H9 (cell line): ENCODE results near the gene TEAD1. TPM values are rescaled to one million over a fixed set of nuclear protein-coding genes. Genes with fewer than 3 reads are reported as not detected.

ENCODE experiments used
- DNase-seq: peaks from one replicate; pipeline ENCODE4 v3.0.0-alpha.2; 2017
- H2AFZ ChIP-seq: one replicate; pipeline ENCODE4 v1.6.1; 2013; ENCODE audit warnings: mild to moderate bottlenecking, low read length, control low read depth, moderate library complexity
- H2AK5ac ChIP-seq: 2 replicates; pipeline ENCODE4 v1.6.1; 2013; ENCODE audit warnings: low read length, control low read depth, mixed read lengths; ENCODE audit not compliant: insufficient read length
- H2BK120ac ChIP-seq: one replicate; pipeline ENCODE4 v1.6.1; 2013; ENCODE audit warnings: low read depth, mild to moderate bottlenecking, low read length, control low read depth, inconsistent platforms; ENCODE audit not compliant: poor library complexity, severe bottlenecking
- H2BK12ac ChIP-seq: 2 replicates; pipeline ENCODE4 v1.6.1; 2013; ENCODE audit warnings: low read length, control low read depth, mixed read lengths, low read depth; ENCODE audit not compliant: insufficient read length
- H2BK15ac ChIP-seq: 2 replicates; pipeline ENCODE4 v1.6.1; 2013; ENCODE audit warnings: low read depth, low read length, control low read depth
- H2BK20ac ChIP-seq: one replicate; pipeline ENCODE4 v1.6.1; 2013; ENCODE audit warnings: low read depth, mild to moderate bottlenecking, low read length, control low read depth, inconsistent platforms; ENCODE audit not compliant: poor library complexity, severe bottlenecking
- H2BK5ac ChIP-seq: 2 replicates; pipeline ENCODE4 v1.6.1; 2013; ENCODE audit warnings: low read length, control low read depth, mixed read lengths; ENCODE audit not compliant: insufficient read length
- H3K14ac ChIP-seq: 2 replicates; pipeline ENCODE4 v1.6.1; 2013; ENCODE audit warnings: low read length, control low read depth; ENCODE audit not compliant: insufficient read depth
- H3K18ac ChIP-seq: 2 replicates; pipeline ENCODE4 v1.6.1; 2013; ENCODE audit warnings: low read depth, mild to moderate bottlenecking, mixed read lengths, low read length, control low read depth; ENCODE audit not compliant: insufficient read length
- H3K23ac ChIP-seq: 2 replicates; pipeline ENCODE4 v1.6.1; 2013; ENCODE audit warnings: low read length, control low read depth, mixed read lengths, low read depth; ENCODE audit not compliant: insufficient read length
- H3K23me2 ChIP-seq: 2 replicates; pipeline ENCODE4 v1.6.1; 2013; ENCODE audit warnings: low read depth, mild to moderate bottlenecking, mixed read lengths, low read length, control low read depth; ENCODE audit not compliant: insufficient read length, poor library complexity, severe bottlenecking
- H3K27ac ChIP-seq: 2 replicates; pipeline ENCODE4 v1.5.1; 2013; ENCODE audit warnings: low read length, control low read depth, mixed read lengths, low read depth; ENCODE audit not compliant: insufficient read length
- H3K27me3 ChIP-seq: 2 replicates; pipeline ENCODE4 v1.6.1; 2013; ENCODE audit warnings: low read length, control low read depth, inconsistent platforms; ENCODE audit not compliant: insufficient read depth
- H3K4ac ChIP-seq: 2 replicates; pipeline ENCODE4 v1.6.1; 2013; ENCODE audit warnings: low read depth, mild to moderate bottlenecking, control low read depth, inconsistent platforms, low read length, moderate library complexity
- H3K4me1 ChIP-seq: 2 replicates; pipeline ENCODE4 v1.6.1; 2013; ENCODE audit warnings: low read length, control low read depth, inconsistent platforms; ENCODE audit not compliant: insufficient read depth
- H3K4me2 ChIP-seq: 2 replicates; pipeline ENCODE4 v1.6.1; 2013; ENCODE audit warnings: low read length, control low read depth, mixed read lengths; ENCODE audit not compliant: insufficient read length, insufficient read depth
- H3K56ac ChIP-seq: 2 replicates; pipeline ENCODE4 v1.6.1; 2013; ENCODE audit warnings: low read depth, mild to moderate bottlenecking, mixed read lengths, low read length, control low read depth; ENCODE audit not compliant: insufficient read length
- H3K79me1 ChIP-seq: 2 replicates; pipeline ENCODE4 v1.6.1; 2013; ENCODE audit warnings: low read depth, mild to moderate bottlenecking, moderate library complexity, low read length, control low read depth, inconsistent platforms; ENCODE audit not compliant: insufficient read depth, poor library complexity, severe bottlenecking
- H3K79me2 ChIP-seq: 2 replicates; pipeline ENCODE4 v1.6.1; 2013; ENCODE audit warnings: low read length, control low read depth, inconsistent platforms; ENCODE audit not compliant: insufficient read depth
- H3K9ac ChIP-seq: 2 replicates; pipeline ENCODE4 v1.6.1; 2013; ENCODE audit warnings: low read length, control low read depth, mixed read lengths; ENCODE audit not compliant: insufficient read length; ENCODE audit errors: extremely low read depth
- H3K9me3 ChIP-seq: one replicate; pipeline ENCODE4 v1.6.1; 2013; ENCODE audit warnings: low read depth, low read length, inconsistent platforms; ENCODE audit not compliant: control insufficient read depth
- H3T11ph ChIP-seq: one replicate; pipeline ENCODE4 v1.6.1; 2013; ENCODE audit warnings: mild to moderate bottlenecking, low read length, control low read depth, inconsistent platforms
- H4K20me1 ChIP-seq: one replicate; pipeline ENCODE4 v1.6.1; 2013; ENCODE audit not compliant: control insufficient read depth, insufficient read length, insufficient read depth
- H4K5ac ChIP-seq: 2 replicates; pipeline ENCODE4 v1.6.1; 2013; ENCODE audit warnings: low read depth, mild to moderate bottlenecking, mixed read lengths, low read length, control low read depth; ENCODE audit not compliant: insufficient read length
- H4K8ac ChIP-seq: replicated peaks from 2 replicates; pipeline ENCODE4 v1.6.1; 2013; ENCODE audit warnings: low read length, control low read depth, mixed read lengths, low read depth; ENCODE audit not compliant: insufficient read length
- H4K91ac ChIP-seq: 2 replicates; pipeline ENCODE4 v1.6.1; 2013; ENCODE audit warnings: low read depth, mild to moderate bottlenecking, moderate library complexity, mixed read lengths, low read length, control low read depth; ENCODE audit not compliant: insufficient read length
- H3K27ac Mint-ChIP-seq, 3 experiments: 2 replicates in 2 of 3; 3 replicates in 1 of 3; pipeline ENCODE4 v1.8.0; 2020 to 2021; ENCODE audit warnings: mixed read lengths in 3 of 3, mild to moderate bottlenecking in 1 of 3, moderate library complexity in 1 of 3
- H3K27me3 Mint-ChIP-seq: 2 replicates; pipeline ENCODE4 v1.8.0; 2021; ENCODE audit warnings: low read depth, mild to moderate bottlenecking, moderate library complexity, mixed read lengths
- H3K36me3 Mint-ChIP-seq, 3 experiments: 2 replicates in 2 of 3; 3 replicates in 1 of 3; pipeline ENCODE4 v1.8.0; 2020 to 2021; ENCODE audit warnings: low read depth in 3 of 3, mixed read lengths in 3 of 3; ENCODE audit not compliant: insufficient read depth in 1 of 3
- H3K4me1 Mint-ChIP-seq, 2 experiments: 2 replicates each; pipeline ENCODE4 v1.8.0; 2020; ENCODE audit warnings: mixed read lengths in 2 of 2
- H3K4me3 Mint-ChIP-seq, 2 experiments: 2 replicates in 1 of 2; 3 replicates in 1 of 2; pipeline ENCODE4 v1.8.0; 2020 to 2021; ENCODE audit warnings: mild to moderate bottlenecking in 2 of 2, mixed read lengths in 2 of 2, moderate library complexity in 1 of 2
- H3K9me3 Mint-ChIP-seq, 2 experiments: 2 replicates in 1 of 2; 3 replicates in 1 of 2; pipeline ENCODE4 v1.8.0; 2020; ENCODE audit warnings: mild to moderate bottlenecking in 2 of 2, mixed read lengths in 2 of 2, moderate library complexity in 1 of 2
- WGBS: extraction: QIAGEN DNeasy Blood & Tissue Kit; methylation state at CpG from one replicate; pipeline ENCODE4 v1.1.7; 2013; ENCODE audit warnings: missing lambda C conversion rate, low lambda C conversion rate, mixed read lengths; ENCODE audit not compliant: insufficient read length; ENCODE audit errors: extremely low coverage; 5-methylcytosine and 5-hydroxymethylcytosine counted together
- total RNA-seq: library from RNA; stranded (reverse); gene quantifications from 2 replicates; pipeline ENCODE4 v1.2.1, GENCODE V29; 2021
- TF ChIP-seq, protein P1 (sequence below): fragments of 200-600 bp; sonication (generic); conservative IDR thresholded peaks from 3 replicates; pipeline ENCODE4 v1.8.0; 2021; ENCODE audit warnings: antibody characterized with exemption, mild to moderate bottlenecking

Gene TEAD1
- total RNA-seq, 1 experiment from 2014 or later = 75.1 TPM

GRCh38 chr11:12657336-12657735 lies 16.9 kb upstream of the TEAD1 start:
- H2AK5ac ChIP-seq = no peak overlapping the region
- Mint-ChIP-seq H3K27me3 (peaks cover 6% of the 10 kb centered on the region; the same call in 1 of the 2 replicates), H3K4me3 (no peak overlapping the region), H3K4me1 (no peaks in the 10 kb centered on the region; a peak in 1 of 4 replicates), H3K36me3 (peaks cover 5 to 18% (median 6%) of the 10 kb centered on the region in 3 experiments; a peak in 6 of 7 replicates), H3K9me3 (peaks cover 16 to 21% of the 10 kb centered on the region in 2 experiments), H3K27ac (no peak overlapping the region)
- H3K27me3 ChIP-seq = no peaks in the 10 kb centered on the region
- H4K91ac ChIP-seq = no peak overlapping the region
- H2BK12ac ChIP-seq = no peak overlapping the region
- no peak overlapping the region for H3K4me2 ChIP-seq
- H3K9ac ChIP-seq = no peak overlapping the region
- no peaks in the 10 kb centered on the region for H3K79me2 ChIP-seq
- H3K4me1 ChIP-seq = no peaks in the 10 kb centered on the region
- WGBS = 100% methylated on average over 1 of the region's 3 CpGs
- no peak overlapping the region for H4K8ac ChIP-seq
- DNase-seq = no peak
- no peak overlapping the region for H3K27ac ChIP-seq
- no peak overlapping the region for H2BK5ac ChIP-seq
- no peak overlapping the region for H4K5ac ChIP-seq
- H3K23me2 ChIP-seq = no peaks in the 10 kb centered on the region
- no peak overlapping the region for H2BK15ac ChIP-seq
- H2BK120ac ChIP-seq = no peak overlapping the region
- no peak overlapping the region for H3K14ac ChIP-seq
- TF ChIP-seq, protein P1, sequence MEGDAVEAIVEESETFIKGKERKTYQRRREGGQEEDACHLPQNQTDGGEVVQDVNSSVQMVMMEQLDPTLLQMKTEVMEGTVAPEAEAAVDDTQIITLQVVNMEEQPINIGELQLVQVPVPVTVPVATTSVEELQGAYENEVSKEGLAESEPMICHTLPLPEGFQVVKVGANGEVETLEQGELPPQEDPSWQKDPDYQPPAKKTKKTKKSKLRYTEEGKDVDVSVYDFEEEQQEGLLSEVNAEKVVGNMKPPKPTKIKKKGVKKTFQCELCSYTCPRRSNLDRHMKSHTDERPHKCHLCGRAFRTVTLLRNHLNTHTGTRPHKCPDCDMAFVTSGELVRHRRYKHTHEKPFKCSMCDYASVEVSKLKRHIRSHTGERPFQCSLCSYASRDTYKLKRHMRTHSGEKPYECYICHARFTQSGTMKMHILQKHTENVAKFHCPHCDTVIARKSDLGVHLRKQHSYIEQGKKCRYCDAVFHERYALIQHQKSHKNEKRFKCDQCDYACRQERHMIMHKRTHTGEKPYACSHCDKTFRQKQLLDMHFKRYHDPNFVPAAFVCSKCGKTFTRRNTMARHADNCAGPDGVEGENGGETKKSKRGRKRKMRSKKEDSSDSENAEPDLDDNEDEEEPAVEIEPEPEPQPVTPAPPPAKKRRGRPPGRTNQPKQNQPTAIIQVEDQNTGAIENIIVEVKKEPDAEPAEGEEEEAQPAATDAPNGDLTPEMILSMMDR = no peak
- no peak overlapping the region for H2BK20ac ChIP-seq
- H3K56ac ChIP-seq = no peak overlapping the region
- H3K23ac ChIP-seq = no peak overlapping the region
- H4K20me1 ChIP-seq = no peaks in the 10 kb centered on the region
- no peaks in the 10 kb centered on the region for H3K9me3 ChIP-seq
- no peak overlapping the region for H3T11ph ChIP-seq
- no peak overlapping the region for H3K4ac ChIP-seq
- no peaks in the 10 kb centered on the region for H3K79me1 ChIP-seq
- no peak overlapping the region for H3K18ac ChIP-seq
- no peak overlapping the region for H2AFZ ChIP-seq
